Raji (cell line): ENCODE measurements around the gene MTRF1L.

Experiments used
- POLR2A ChIP-seq: IDR thresholded peaks from 2 replicates; pipeline ENCODE4 v1.6.1; 2011; ENCODE audit warnings: low read depth, low read length, control low read depth; ENCODE audit not compliant: insufficient read depth

MTRF1L gene

DNA sequence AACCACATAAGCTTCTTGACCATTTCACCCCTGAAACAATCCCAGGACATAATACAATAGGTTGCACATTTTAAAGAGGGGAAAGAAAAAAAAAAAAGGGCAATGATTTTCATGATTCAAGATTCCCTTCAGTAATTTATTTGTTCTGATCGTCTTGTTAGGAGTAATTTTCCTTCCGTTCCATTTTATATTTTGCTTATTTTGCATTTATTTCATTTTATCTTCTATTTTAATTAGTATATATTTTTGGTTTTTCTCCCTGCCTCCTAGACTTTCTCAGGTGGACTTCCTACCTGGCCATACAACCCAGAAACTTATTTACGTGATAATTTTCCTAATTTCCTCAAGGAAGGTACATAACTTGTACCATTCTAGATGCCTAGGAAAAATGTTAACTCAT lies 52.3 kb downstream of the MTRF1L start:
- no peak for TF ChIP-seq POLR2A

- no peak for TF ChIP-seq POLR2A
Observed at GRCh38 chr6:152948150-152948768, 54.2 kb downstream of the MTRF1L start.

DNA sequence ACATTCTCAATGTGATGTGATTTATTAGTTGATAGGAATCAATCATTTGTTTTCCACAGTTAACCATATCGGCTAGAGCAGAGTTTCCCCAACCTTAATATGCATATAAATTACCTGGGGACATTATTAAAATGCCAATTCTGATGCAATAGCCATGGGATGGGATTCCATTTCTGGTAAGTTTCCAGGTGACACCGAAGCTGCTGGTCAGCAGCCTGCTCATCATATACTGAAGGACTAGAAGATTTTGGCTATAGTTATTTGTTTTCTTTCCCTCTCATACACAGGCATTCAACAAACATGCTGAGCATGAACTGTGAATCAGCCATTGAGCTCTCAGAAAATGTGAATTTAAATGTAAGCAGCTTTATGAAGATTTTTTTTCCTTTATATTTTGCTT lies 55.5 kb downstream of the MTRF1L start:
- TF ChIP-seq POLR2A, result no peak

DNA sequence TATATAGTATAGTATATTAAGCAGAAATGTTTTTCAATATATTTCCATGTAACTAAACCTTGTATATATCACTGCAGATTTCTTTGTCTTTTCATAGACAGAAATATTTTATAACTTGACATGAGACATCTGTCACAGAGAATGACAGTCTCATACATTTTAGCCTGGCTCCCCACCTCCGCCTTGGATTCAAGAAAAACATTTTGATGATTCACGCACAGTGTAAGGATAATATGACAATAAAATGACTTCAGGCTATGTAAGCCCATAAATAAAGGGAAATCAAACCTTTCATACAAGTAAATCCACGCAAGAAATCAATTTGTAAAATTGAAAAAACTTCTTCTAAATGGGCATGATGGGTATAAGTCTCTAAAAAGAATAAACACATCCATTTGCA lies 56.0 kb downstream of the MTRF1L start:
- TF ChIP-seq POLR2A, result no peak

DNA sequence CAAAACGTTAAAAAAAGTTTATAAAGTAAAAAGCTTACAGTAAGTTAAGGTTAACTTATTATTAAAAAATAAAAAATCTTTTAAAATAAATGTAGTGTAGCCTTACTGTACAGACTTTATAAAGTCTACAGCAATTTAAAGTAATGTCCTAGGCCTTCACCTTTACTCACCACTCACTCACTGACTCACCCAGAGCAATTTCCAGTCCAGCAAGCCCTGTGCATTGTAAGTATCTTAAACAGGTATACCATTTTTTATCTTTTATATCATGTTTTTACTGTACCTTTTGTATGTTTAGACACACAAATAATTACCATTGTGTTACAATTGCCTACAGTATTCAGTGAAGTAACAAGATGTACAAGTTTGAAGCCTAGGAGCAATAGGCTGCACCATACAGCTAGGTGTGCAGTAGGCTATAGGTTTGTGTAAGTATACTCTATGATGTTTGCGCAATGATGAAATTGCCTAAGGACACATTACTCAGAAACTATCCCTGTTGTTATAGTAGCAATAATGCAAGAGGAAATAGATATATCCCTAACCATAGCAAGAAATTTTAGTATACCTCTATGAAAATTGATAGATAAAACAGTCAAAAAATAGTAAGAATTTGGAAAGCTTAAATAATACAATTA lies 59.1 kb downstream of the MTRF1L start:
- no peak for TF ChIP-seq POLR2A

- no peak for TF ChIP-seq POLR2A
Observed at GRCh38 chr6:152942319-152942869, 60.1 kb downstream of the MTRF1L start.

DNA sequence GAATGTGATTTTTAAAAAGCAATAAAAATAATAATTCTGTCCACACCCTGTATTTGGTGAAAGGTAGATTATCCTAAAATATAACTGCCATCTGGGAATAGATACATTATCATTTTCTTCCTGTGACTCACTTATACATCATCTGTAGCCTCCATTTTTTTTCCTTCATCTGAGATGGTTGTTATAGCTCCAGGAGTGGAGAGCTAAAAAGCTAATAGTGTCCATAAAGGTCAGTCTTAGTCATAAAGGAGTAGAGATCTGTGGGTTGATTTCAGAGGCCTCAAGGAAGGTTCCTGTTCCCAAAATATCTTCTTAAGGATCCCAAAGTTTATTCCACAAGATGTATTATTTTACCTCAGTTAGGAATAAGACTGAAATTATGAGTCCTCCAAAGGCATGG lies 60.8 kb downstream of the MTRF1L start:
- no peak for TF ChIP-seq POLR2A
